AG10803 (cell line): ENCODE results near the gene MDM1.

ENCODE experiments used
- DNase-seq: peaks from one replicate; pipeline ENCODE4 v3.0.0; 2010; ENCODE audit warnings: low read depth
- H3K4me3 ChIP-seq: 2 replicates; pipeline ENCODE4 v1.5.1; 2011; ENCODE audit warnings: mild to moderate bottlenecking, low read length, control low read depth
- TF ChIP-seq, protein P1 (sequence below): conservative IDR thresholded peaks from 2 replicates; pipeline ENCODE4 v1.5.1; 2011; ENCODE audit warnings: mild to moderate bottlenecking, low read length, control low read depth, inconsistent platforms

MDM1 gene

DNA sequence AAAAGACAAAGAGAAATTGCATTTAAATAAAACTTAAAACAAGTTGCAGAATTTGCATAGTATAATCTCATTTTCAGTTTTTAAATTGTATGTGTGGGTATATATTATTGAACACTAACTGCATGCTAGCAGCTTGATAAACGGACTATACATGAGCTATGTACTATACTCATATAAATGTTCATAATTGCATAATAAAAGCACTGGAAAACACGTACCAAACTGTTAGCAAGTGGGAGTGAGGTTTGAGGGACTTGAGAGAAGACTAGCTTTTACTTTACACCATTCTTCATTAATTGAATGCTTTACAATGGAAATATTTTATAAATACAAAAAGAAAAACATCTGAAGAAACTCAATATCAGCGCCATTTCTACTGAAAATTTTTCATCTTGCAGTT, 32.2 kb upstream of the MDM1 start:
- no peak overlapping the region for H3K4me3 ChIP-seq
- no peak for DNase-seq
- TF ChIP-seq, protein P1, sequence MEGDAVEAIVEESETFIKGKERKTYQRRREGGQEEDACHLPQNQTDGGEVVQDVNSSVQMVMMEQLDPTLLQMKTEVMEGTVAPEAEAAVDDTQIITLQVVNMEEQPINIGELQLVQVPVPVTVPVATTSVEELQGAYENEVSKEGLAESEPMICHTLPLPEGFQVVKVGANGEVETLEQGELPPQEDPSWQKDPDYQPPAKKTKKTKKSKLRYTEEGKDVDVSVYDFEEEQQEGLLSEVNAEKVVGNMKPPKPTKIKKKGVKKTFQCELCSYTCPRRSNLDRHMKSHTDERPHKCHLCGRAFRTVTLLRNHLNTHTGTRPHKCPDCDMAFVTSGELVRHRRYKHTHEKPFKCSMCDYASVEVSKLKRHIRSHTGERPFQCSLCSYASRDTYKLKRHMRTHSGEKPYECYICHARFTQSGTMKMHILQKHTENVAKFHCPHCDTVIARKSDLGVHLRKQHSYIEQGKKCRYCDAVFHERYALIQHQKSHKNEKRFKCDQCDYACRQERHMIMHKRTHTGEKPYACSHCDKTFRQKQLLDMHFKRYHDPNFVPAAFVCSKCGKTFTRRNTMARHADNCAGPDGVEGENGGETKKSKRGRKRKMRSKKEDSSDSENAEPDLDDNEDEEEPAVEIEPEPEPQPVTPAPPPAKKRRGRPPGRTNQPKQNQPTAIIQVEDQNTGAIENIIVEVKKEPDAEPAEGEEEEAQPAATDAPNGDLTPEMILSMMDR = no peak

DNA sequence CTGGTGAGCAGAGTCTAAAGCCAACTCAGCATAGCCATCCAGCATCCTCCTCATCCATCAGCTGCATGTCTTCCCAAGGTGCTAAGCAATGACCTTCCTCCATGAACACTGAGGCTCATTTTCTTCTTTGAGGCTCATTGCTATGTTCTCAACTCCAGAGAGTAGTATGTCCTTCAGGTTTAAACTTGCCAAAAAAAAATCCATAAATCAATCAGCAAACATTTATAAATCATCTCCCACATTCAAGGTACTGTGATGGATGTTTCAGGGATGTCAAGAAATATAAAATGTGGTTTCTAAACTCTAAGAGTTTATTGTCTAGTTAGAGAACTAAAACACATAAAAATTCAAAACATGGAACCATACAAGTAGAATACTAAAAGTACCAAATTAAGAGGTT, 29.8 kb upstream of the MDM1 start:
- no peak overlapping the region for H3K4me3 ChIP-seq
- TF ChIP-seq, protein P1 = no peak

DNA sequence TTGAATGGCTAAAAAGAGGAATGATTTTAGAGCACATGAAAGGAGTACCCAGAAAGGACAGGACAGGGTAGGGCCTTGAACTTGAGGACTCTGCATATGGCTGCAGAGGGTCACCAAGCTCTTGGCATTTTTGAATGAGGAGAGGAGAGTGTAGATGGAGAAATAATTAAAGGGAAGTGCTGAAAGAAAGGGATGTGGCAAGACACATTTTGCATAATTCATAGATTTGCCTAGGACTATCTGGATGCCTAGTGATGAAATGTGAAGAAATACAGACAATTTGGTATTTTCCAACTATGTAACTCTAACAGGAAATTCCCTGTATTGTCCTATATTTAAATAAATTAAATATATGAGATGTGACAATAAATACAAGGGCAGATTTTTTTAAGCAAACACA, 27.5 kb upstream of the MDM1 start:
- no peak overlapping the region for H3K4me3 ChIP-seq
- peak; percentile 76 for DNase-seq
- TF ChIP-seq, protein P1 = no peak

More for the DNA sequence above, 29.8 kb upstream of the MDM1 start:
- DNase-seq = no peak

DNA sequence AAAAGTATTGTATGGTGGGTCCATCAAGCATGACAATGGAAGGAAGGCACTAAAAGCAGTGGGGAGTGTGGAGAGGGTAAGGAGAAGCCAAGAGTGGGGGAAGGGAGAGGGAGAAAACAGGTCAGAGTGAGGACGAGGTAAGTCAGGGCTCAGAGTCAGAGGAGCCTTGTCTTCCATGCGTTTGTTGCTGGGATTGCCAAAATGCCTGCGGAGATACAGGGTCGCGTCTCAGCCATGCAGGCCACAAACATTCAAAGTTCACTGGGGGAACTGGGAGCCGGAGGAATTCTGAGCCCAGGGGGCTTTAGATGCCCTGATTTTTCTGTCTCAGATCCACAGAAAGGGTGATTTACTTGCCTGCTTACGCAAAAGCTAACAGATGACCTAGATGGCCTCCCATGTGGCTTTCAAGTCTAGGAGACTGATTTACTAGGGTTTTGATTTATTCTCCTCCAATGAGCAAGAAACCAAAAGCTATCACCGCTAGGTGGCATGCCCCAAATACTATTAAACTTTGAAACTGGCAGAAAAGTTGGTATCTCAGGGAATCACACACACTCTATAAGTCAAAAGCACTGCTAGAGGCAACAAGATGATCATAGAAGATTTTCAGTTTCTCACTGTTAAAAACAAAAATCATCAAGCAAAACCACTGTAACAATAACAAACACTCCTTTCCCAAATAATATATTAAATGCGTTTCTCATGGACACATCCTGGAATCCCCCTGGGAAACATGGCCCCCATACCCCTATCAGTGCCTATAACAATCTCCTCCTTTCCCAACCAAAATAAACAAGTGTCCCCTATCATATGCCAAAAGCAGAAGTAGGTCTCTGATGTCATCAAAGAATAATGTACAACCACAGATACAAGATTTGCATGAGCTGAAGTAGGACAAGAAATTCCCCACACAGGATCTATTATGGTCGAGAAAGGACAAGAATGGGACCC, 26.6 kb upstream of the MDM1 start:
- no peak overlapping the region for H3K4me3 ChIP-seq
- TF ChIP-seq, protein P1 = peak; percentile 79
- peak; percentile 84 for DNase-seq

DNA sequence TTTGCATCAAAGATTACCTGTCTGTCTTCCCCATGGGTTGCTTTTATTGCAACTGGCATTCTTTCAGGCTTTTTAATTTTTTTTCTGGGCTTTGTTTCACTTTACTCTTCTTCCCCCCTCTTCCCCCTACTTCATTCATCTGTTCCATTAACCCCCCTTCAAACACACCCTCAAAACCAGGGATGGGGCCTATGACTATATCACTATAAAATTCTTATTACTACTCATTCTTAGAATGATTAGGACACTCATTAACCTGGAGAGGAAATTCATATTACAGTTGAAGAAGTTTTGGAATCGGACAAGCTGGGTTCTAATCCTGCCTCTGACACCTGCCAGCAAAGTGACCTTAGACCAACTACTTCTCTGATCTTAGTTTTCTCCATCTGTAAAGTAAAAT, 24.8 kb upstream of the MDM1 start:
- no peak overlapping the region for H3K4me3 ChIP-seq
- TF ChIP-seq, protein P1 = no peak
- no peak for DNase-seq

DNA sequence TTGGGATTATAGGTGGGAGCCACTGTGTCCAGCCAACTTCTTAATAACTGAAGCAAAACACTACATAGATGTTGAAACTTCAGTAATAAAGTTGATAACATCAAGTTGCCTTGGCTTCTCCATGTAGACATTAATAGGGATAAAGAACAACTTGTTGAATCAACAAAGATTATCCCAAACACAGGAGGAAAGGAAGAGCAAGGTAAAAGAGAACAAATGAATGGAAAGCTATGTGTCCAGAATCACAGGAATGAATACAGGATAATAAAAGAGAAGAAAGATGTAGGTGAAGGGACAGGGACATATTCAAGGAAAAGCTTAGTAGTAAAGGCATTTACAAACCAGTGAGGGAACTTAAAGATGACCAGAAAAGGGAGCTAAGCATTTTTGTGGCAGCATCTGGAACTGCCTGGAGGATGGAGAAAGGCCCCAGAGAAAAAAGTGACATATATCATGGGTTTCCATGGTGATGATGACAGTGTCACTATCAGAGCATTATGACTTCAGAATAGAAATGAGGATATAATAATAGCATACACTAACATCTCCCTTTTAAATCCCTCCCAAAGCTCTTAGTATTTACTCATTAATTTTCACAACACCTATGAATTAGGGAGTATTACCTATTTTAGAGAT, 24.0 kb upstream of the MDM1 start:
- H3K4me3 ChIP-seq = no peak overlapping the region
- TF ChIP-seq, protein P1 = no peak
- peak; percentile 30 for DNase-seq
